IMR-90 (cell line): ENCODE data around the gene LDAH. TPM values are rescaled to one million over a fixed set of nuclear protein-coding genes. Genes with fewer than 3 reads are reported as not detected.

ENCODE experiments used
- ATAC-seq: fragments of 200-7000 bp; cut with Tn5 transposase; 2 replicates; pipeline ENCODE4 v1.9.1; 2020; ENCODE audit warnings: low read depth, mild to moderate bottlenecking, moderate library complexity
- BruUV-seq: library from RNA; stranded (reverse); fragments of 400-500 nt; replicated peaks from 2 replicates; lab custom pipeline; 2021; lab: Mats Ljungman, UMichigan
- CTCF ChIA-PET: fragments of 300-600 bp; formaldehyde crosslinking; extraction: SDS; loops from one replicate; lab custom pipeline; 2021; ENCODE audit warnings: antibody characterized with exemption; lab: Yijun Ruan, JAX
- POLR2A ChIA-PET: fragments of 300-600 bp; sonication (Branson Sonifier 250); formaldehyde crosslinking; loops from one replicate; lab custom pipeline; 2022; ENCODE audit warnings: antibody characterized with exemption; ENCODE audit not compliant: unreplicated experiment; lab: Charles Lee
- DNase-seq: peaks from one replicate; pipeline ENCODE4 v3.0.0; 2013
- H2AFZ ChIP-seq: replicated peaks from 2 replicates; pipeline ENCODE3; 2013; ENCODE audit warnings: low read length, mild to moderate bottlenecking; ENCODE audit not compliant: poor library complexity
- H2AK5ac ChIP-seq: 2 replicates; pipeline ENCODE4 v1.6.1; 2013; ENCODE audit warnings: low read depth, low read length, inconsistent platforms
- H2AK9ac ChIP-seq: replicated peaks from 2 replicates; pipeline ENCODE3; 2013; ENCODE audit warnings: mild to moderate bottlenecking, low read depth, low read length, moderate library complexity; ENCODE audit not compliant: poor library complexity
- H2BK120ac ChIP-seq: 2 replicates; pipeline ENCODE4 v1.6.1; 2013; ENCODE audit warnings: low read depth, low read length, inconsistent platforms
- H2BK15ac ChIP-seq: 3 replicates; pipeline ENCODE4 v1.6.1; 2013; ENCODE audit warnings: low read depth, low read length, inconsistent platforms
- H2BK20ac ChIP-seq: 2 replicates; pipeline ENCODE4 v1.6.1; 2013; ENCODE audit warnings: low read depth, mild to moderate bottlenecking, inconsistent platforms, low read length, moderate library complexity
- H2BK5ac ChIP-seq: 2 replicates; pipeline ENCODE4 v1.6.1; 2013; ENCODE audit warnings: mild to moderate bottlenecking, low read depth, low read length, inconsistent platforms; ENCODE audit not compliant: poor library complexity, severe bottlenecking
- H3K14ac ChIP-seq: replicated peaks from 2 replicates; pipeline ENCODE4 v1.6.1; 2013; ENCODE audit warnings: low read depth, low read length, inconsistent platforms
- H3K18ac ChIP-seq: 2 replicates; pipeline ENCODE4 v1.6.1; 2013; ENCODE audit warnings: low read depth, low read length, control low read depth
- H3K23ac ChIP-seq: 2 replicates; pipeline ENCODE4 v1.6.1; 2013; ENCODE audit warnings: low read depth, low read length, inconsistent platforms
- H3K27ac ChIP-seq: 2 replicates; pipeline ENCODE4 v1.5.1; 2013; ENCODE audit warnings: mild to moderate bottlenecking, control low read depth, low read length; ENCODE audit not compliant: insufficient read depth
- H3K27me3 ChIP-seq: 2 replicates; pipeline ENCODE4 v1.6.1; 2013; ENCODE audit warnings: low read length; ENCODE audit not compliant: control insufficient read depth, insufficient read depth
- H3K36me3 ChIP-seq: 2 replicates; pipeline ENCODE4 v1.6.1; 2013; ENCODE audit warnings: low read length, mixed read lengths; ENCODE audit not compliant: control insufficient read depth, insufficient read depth
- H3K4ac ChIP-seq: 2 replicates; pipeline ENCODE4 v1.6.1; 2013; ENCODE audit warnings: low read depth, low read length, inconsistent platforms
- H3K4me1 ChIP-seq: 2 replicates; pipeline ENCODE4 v1.6.1; 2013; ENCODE audit warnings: low read length, mixed read lengths; ENCODE audit not compliant: control insufficient read depth, insufficient read depth
- H3K4me2 ChIP-seq: 2 replicates; pipeline ENCODE4 v1.6.1; 2013; ENCODE audit warnings: low read depth, mild to moderate bottlenecking, control low read depth, low read length, moderate library complexity
- H3K4me3 ChIP-seq: 2 replicates; pipeline ENCODE4 v1.5.1; 2013; ENCODE audit warnings: low read depth, mild to moderate bottlenecking, control low read depth, low read length, moderate library complexity; ENCODE audit not compliant: insufficient read depth
- H3K56ac ChIP-seq: 2 replicates; pipeline ENCODE4 v1.6.1; 2013; ENCODE audit warnings: low read length, inconsistent platforms; ENCODE audit not compliant: insufficient read depth; ENCODE audit errors: extremely low read depth
- H3K79me1 ChIP-seq, 2 experiments: 2 replicates each; pipeline ENCODE4 v1.6.1; 2013; ENCODE audit warnings: low read length in 2 of 2, inconsistent platforms in 1 of 2, low read depth in 1 of 2
- H3K9ac ChIP-seq: 2 replicates; pipeline ENCODE4 v1.6.1; 2013; ENCODE audit warnings: low read depth, low read length, control low read depth
- H3K9me1 ChIP-seq: 2 replicates; pipeline ENCODE4 v1.6.1; 2013; ENCODE audit warnings: low read length, inconsistent platforms; ENCODE audit not compliant: insufficient read depth
- H3K9me3 ChIP-seq: 2 replicates; pipeline ENCODE4 v1.6.1; 2013; ENCODE audit warnings: low read length; ENCODE audit not compliant: control insufficient read depth, insufficient read depth
- H4K20me1 ChIP-seq: 2 replicates; pipeline ENCODE4 v1.6.1; 2013; ENCODE audit warnings: low read length, inconsistent platforms; ENCODE audit not compliant: insufficient read depth
- H4K5ac ChIP-seq: 2 replicates; pipeline ENCODE4 v1.6.1; 2013; ENCODE audit warnings: mild to moderate bottlenecking, low read depth, low read length, control low read depth
- H4K8ac ChIP-seq, 2 experiments: 2 replicates each; pipeline ENCODE4 v1.6.1; 2013; ENCODE audit warnings: low read depth in 2 of 2, low read length in 2 of 2, control low read depth in 1 of 2, inconsistent platforms in 1 of 2
- H4K91ac ChIP-seq: 2 replicates; pipeline ENCODE4 v1.6.1; 2013; ENCODE audit warnings: low read depth, low read length, inconsistent platforms; ENCODE audit not compliant: insufficient read depth
- BHLHE40 ChIP-seq: fragments of 150-350 bp; IDR thresholded peaks from 2 replicates; pipeline ENCODE4 v1.6.1; 2016; ENCODE audit warnings: mild to moderate bottlenecking, low read depth, low read length
- CHD1 ChIP-seq: IDR thresholded peaks from 2 replicates; pipeline ENCODE4 v1.6.1; 2012; ENCODE audit warnings: low read depth, low read length, improper control_type of control experiment
- MAFK ChIP-seq: IDR thresholded peaks from 2 replicates; pipeline ENCODE4 v1.6.1; 2012; ENCODE audit warnings: low read depth, low read length, improper control_type of control experiment
- MAZ ChIP-seq: IDR thresholded peaks from 2 replicates; pipeline ENCODE4 v1.6.1; 2012; ENCODE audit warnings: low read depth, mild to moderate bottlenecking, low read length, improper control_type of control experiment, moderate library complexity, borderline replicate concordance
- WGBS, 2 experiments: methylation state at CpG; one replicate each; pipeline versions ENCODE4 v1.1.5 to v1.1.7; 2013; ENCODE audit warnings: missing lambda C conversion rate in 2 of 2; ENCODE audit not compliant: insufficient read length in 1 of 2; ENCODE audit errors: extremely low coverage in 2 of 2; 5-methylcytosine and 5-hydroxymethylcytosine counted together
- dilution Hi-C: fragments of 300-500 bp; cut with HindIII; formaldehyde crosslinking; loops from one replicate; pipeline ENCODE4 v1.14.3; 2018; ENCODE audit warnings: low sequenced_read_pairs; ENCODE audit not compliant: unreplicated experiment
- in situ Hi-C: fragments of 300-500 bp; cut with MboI; formaldehyde crosslinking; loops from 3 replicates; pipeline ENCODE4 v1.14.3; 2019; ENCODE audit warnings: low sequenced_read_pairs, inconsistent platforms, mixed read lengths
- intact Hi-C: fragments of 100-400 bp; cut with micrococcal nuclease; formaldehyde crosslinking; loops from 2 replicates; pipeline ENCODE4 v1.10.0; 2022
- polyA plus RNA-seq, 3 experiments: library from polyadenylated mRNA; depleted of rRNA; stranded (reverse); fragments of >200 nt; gene quantifications; 2 replicates each; pipeline ENCODE4 v1.2.3, GENCODE V29; 2012; ENCODE audit warnings: low replicate concordance in 1 of 3
- total RNA-seq: library from RNA; depleted of rRNA; stranded (reverse); fragments of >200 nt; gene quantifications from 2 replicates; pipeline ENCODE4 v1.2.3, GENCODE V29; 2012
- TF ChIP-seq, protein P1 (sequence below): fragments of 150-350 bp; IDR thresholded peaks from 2 replicates; pipeline ENCODE4 v1.6.1; 2016; ENCODE audit warnings: low read depth, mild to moderate bottlenecking, low read length, moderate library complexity, borderline replicate concordance
- TF ChIP-seq, protein P2 (sequence below): conservative IDR thresholded peaks from 2 replicates; pipeline ENCODE4 v1.5.1; 2012; ENCODE audit warnings: mild to moderate bottlenecking, low read depth, low read length, improper control_type of control experiment

The LDAH gene
- total and polyA plus RNA-seq, 2 of the 4 experiments (the other 2 are of a cell fraction): 12.1 to 31.7 TPM

DNA sequence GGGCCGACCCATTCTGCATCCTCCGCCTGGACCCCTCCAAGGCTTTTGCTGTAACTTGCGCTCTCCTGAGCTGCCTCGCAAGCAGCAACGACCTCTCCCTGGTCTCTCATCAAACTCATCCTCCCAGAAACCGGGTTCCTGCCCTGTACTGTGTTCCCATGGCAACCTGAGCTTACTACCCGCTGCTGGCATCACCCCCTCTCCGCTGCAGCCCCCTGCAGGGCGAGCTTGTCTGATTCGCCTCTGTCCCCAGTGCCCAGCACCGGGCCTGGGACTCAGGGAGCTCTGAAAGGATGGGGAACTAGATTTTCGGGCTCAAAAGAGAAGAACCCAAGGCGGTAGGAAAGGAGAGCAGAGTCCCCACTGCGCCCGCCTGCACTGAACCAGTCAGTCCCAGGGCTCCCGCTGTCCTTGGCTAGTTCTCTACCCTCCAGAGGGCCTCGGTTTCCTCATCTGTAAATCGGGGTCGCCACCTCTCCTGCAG, 172.5 kb downstream of the LDAH start (continued):
- TF ChIP-seq MAZ (no peak), CHD1 (no peak)
- TF ChIP-seq, protein P1, sequence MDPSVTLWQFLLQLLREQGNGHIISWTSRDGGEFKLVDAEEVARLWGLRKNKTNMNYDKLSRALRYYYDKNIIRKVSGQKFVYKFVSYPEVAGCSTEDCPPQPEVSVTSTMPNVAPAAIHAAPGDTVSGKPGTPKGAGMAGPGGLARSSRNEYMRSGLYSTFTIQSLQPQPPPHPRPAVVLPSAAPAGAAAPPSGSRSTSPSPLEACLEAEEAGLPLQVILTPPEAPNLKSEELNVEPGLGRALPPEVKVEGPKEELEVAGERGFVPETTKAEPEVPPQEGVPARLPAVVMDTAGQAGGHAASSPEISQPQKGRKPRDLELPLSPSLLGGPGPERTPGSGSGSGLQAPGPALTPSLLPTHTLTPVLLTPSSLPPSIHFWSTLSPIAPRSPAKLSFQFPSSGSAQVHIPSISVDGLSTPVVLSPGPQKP: no peak

DNA sequence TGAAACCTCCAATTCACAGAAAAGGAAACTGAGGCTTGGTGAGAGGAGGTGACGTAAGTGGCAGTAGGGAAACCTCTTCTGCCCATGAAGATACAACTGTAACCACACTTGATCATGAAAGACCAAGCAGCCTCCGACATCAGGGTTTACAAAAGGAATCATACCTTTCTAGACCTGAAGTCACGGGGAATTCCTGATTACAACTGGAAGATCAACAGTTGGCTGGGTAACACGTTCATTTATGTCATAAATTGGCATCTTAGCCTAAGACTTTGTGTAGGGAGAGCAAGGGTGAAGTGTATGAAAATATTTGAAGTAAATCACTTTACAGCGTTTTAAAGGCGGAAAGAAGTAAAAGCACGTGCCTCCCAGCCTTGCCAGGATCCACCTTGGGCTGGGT, 172.9 kb downstream of the LDAH start:
- ATAC-seq: no peak
- in situ Hi-C loops: loop anchor here (25.0 kb wide), 1 partner anchor 1112 kb away; no protein-coding TSS in a partner anchor
- dilution Hi-C loops: loop anchor here (25.0 kb wide), 1 partner anchor 263 kb away; no protein-coding TSS in a partner anchor

More for the DNA sequence above, 172.9 kb downstream of the LDAH start:
- H3K14ac ChIP-seq: peak overlapping the region; percentile 84
- ChIA-PET POLR2A (no interaction called here), CTCF (no interaction called here)
- H2BK20ac ChIP-seq: no peak overlapping the region
- no peak overlapping the region for H3K56ac ChIP-seq
- H3K23ac ChIP-seq: peak overlapping the region; percentile 78
- H4K91ac ChIP-seq: no peak overlapping the region
- intact Hi-C loops: no loop called here
- H3K27ac ChIP-seq: no peak overlapping the region
- peaks cover 9% of the 10 kb centered on the region for H3K4me1 ChIP-seq
- peaks cover 4% of the 10 kb centered on the region; the same call in 1 of the 2 replicates for H3K36me3 ChIP-seq
- H4K20me1 ChIP-seq: peaks cover 8% of the 10 kb centered on the region; the same call in 1 of the 2 replicates
- H3K9me1 ChIP-seq: peaks cover 9% of the 10 kb centered on the region
- no TSS peak for BruUV-seq
- H3K4me2 ChIP-seq: peak overlapping the region; percentile 96
- peaks cover 5% of the 10 kb centered on the region for H3K27me3 ChIP-seq
- no peak overlapping the region for H2BK5ac ChIP-seq
- H2AK5ac ChIP-seq: peak overlapping the region; percentile 23; the same call in 1 of the 2 replicates
- no peaks in the 10 kb centered on the region for H3K9me3 ChIP-seq
- H2AK9ac ChIP-seq: peak overlapping the region; percentile 95
- H4K8ac ChIP-seq: no peak overlapping the region
- H3K18ac ChIP-seq: no peak overlapping the region
- H3K4ac ChIP-seq: peak overlapping the region; percentile 70; the same call in 1 of the 2 replicates
- H3K79me1 ChIP-seq: peaks cover 10 to 38% of the 10 kb centered on the region in 2 experiments; a peak in 3 of 4 replicates
- H2AFZ ChIP-seq: no peak overlapping the region
- TF ChIP-seq BHLHE40 (no peak), CHD1 (no peak), MAFK (no peak)
- TF ChIP-seq, protein P1: no peak
- TF ChIP-seq, protein P2, sequence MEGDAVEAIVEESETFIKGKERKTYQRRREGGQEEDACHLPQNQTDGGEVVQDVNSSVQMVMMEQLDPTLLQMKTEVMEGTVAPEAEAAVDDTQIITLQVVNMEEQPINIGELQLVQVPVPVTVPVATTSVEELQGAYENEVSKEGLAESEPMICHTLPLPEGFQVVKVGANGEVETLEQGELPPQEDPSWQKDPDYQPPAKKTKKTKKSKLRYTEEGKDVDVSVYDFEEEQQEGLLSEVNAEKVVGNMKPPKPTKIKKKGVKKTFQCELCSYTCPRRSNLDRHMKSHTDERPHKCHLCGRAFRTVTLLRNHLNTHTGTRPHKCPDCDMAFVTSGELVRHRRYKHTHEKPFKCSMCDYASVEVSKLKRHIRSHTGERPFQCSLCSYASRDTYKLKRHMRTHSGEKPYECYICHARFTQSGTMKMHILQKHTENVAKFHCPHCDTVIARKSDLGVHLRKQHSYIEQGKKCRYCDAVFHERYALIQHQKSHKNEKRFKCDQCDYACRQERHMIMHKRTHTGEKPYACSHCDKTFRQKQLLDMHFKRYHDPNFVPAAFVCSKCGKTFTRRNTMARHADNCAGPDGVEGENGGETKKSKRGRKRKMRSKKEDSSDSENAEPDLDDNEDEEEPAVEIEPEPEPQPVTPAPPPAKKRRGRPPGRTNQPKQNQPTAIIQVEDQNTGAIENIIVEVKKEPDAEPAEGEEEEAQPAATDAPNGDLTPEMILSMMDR: no peak
- H3K4me3 ChIP-seq: peak overlapping the region; percentile 91
- DNase-seq: no peak
- 67% methylated on average over 3 of the region's 7 CpGs; no CpG with 5 or more reads in 1 of the 2 experiments for WGBS, 2 experiments
- no peak overlapping the region for H2BK120ac ChIP-seq
- no peak overlapping the region for H2BK15ac ChIP-seq
- H4K5ac ChIP-seq: no peak overlapping the region
- H3K9ac ChIP-seq: peak overlapping the region; percentile 82
